Cerebellar nuclear complex (tissue), 1 donor: ENCODE measurements around the gene KIFC3.
A peak's percentile ranks its signal among the peaks of the same experiment; 100 is the strongest.
"Not testable (repeated sequence)": the region's sequence is repeated elsewhere in the genome, so short reads cannot be mapped to it uniquely, and the experiment has no call there.

ENCODE experiments used
- DNase-seq, 2 experiments: peaks; one replicate each; lab custom pipeline; 2025; lab: John Stamatoyannopoulos, UW

KIFC3 gene

GRCh38 chr16:57739756-57740422, 62.4 kb downstream of the KIFC3 start:
- no peak for DNase-seq

- DNase-seq: no peak
Observed at GRCh38 chr16:57738844-57739243, 63.4 kb downstream of the KIFC3 start.

DNA sequence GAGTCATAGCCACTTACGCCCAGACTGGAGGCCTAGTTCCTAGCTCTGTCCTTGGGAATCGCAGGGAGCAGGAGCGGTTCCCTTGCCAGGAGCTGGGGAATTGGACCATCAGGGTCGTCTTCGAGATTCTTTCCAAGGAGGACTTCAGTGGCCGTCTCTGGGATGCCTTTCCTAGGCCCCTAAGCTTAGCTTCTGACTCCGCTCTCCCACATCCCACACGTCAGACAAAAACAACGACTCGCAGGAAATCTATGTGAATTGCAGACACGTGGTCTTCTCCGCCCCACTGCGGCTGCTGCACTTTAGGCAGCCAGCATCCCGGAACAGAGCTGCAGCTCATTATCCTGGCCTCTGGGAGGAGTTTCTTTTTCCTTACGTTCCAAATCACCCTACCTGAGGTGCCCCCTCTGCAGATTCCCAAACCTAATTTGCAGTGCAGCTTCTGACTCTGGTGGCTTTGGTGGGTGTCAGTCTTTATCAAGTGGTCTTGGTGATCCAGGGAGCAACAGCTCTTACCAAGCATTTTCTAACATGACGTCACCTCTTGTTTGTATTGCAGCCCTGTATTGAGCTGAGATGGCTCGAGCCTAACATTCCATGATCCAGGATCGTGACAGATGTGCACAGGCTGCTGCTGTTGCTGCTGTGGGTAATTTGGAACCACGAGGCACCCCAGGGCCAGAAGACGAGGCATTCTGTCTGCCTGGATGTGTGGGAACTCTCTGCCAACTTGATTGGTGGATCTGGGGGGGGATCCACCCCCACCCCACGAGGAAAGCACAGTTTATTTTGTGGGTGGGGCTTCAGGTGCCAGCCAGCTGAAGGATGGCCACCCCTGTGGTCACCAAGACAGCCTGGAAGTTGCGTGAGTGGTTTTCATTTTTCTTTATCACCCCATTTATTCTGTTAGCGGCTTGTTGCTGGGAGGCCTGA, 65.6 kb downstream of the KIFC3 start:
- DNase-seq: no peak

GRCh38 chr16:57735755-57736418, 66.4 kb downstream of the KIFC3 start, which contains the start of gene KATNB1:
Gene KATNB1, plus strand, starts transcription at chr16:57735770. Its CDS starts 1,474 bp downstream, at chr16:57737244.
- DNase-seq: no peak

DNA sequence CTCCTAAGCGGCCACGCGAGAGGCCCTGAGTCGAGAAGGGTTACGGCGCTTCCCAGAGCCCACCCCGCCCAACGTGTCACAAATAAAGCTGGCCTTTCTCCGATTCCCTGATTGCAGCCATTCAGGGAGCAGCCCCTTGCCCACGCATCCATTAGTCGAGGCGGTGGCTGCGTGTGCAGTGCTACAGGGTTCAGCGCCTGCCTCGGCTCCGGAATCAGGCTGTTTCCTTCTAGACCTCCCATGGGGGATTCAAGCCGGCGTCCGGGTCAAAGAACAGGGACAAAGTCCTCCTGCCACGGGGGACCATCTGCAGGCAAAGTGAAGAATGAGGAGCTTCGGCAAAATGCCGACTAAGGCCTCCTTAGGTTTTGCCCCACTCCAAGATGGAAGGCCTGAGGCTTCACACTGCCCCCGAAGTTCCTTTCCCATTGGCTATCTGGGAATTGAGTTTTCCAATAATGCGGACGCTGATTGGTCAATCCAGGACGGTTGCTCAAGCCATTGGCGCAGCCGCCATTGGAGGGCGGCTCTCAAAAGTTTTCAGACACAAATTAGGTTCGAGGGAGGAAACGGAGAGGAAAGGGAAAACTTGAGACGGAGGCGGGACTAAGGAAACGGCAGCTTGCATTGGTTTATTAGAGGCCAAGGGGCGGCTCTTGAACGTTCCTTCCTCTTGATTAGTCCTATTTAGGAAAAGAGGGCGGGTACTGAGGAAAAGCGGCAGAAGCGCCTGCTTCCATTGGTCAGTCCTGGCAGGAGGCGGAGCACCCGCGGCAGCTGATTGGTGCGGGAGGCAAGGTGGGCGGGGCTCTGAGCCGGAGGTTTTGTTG, 67.2 kb downstream of the KIFC3 start:
- peak; percentile 99 to 100 for DNase-seq

- DNase-seq: no peak
Observed at GRCh38 chr16:57734308-57734924, 67.9 kb downstream of the KIFC3 start.

DNA sequence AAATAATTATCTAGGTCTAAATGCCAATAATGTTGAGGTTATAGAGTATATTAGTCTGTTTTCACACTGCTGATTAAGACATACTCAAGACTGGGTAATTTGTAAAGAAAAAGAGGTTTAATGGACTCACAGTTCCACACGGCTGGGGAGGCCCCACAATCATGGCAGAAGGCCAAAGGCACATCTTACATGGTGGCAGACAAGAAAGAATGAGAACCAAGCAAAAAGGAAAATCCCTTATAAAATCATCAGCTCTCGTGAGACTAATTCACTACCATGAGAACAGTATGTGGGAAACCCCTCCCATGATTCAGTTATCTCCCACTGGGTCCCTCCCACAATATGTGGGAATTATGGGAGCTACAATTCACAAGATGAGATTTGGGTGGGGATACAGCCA, 69.6 kb downstream of the KIFC3 start:
- no peak for DNase-seq

- DNase-seq: no peak
Observed at GRCh38 chr16:57732037-57732436, 70.3 kb downstream of the KIFC3 start.

- no peak for DNase-seq
Observed at GRCh38 chr16:57730771-57731730, 71.2 kb downstream of the KIFC3 start.

GRCh38 chr16:57729852-57730251, 72.4 kb downstream of the KIFC3 start:
- DNase-seq: not testable (repeated sequence)

DNA sequence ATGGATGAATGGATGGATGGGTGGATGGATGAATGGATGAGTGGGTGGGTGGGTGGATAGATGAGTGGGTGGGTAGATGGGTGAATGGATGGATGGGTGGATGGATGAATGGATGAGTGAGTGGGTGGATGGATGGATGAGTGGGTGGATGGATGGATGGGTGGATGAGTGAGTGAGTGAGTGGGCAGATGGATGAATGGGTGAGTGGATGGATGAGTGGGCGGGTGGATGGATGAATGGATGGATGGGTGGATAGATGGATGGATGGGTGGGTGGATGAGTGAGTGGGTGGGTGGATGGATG, 73.2 kb downstream of the KIFC3 start:
- no peak for DNase-seq

DNA sequence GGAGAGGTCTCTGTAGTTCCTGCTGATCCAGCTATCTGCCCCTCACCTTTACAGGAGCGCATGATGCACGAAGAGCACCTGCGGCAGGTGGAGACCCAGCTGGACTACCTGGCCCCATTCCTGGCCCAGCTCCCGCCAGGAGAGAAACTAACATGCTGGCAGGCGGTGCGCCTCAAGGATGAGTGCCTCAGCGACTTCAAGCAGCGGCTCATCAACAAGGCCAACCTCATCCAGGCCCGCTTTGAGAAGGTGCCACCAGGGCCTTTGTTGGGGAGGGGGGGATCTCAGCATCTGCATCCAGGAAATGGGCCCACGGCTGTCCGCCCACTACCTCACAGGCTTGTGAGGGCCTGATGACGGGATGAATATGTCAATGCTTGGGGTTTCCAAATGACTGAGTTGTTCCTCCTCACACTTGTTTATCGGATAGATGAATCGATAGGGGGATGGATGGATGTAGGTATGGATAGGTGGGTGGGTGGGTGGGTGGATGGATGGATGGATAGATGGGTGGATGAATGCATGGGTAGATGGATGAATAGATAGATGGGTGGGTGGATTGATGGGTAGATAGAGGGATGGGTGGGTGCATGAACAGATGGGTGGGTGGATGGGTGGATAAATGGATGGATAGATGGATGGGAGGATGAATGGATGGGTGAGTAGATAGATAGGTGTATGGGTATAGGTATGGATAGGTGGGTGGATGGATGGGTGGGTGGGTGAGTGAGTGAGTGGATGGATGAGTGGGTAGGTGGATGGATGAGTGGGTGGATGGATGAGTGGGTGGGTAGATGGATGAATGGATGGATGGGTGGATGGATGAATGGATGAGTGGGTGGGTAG, 73.7 kb downstream of the KIFC3 start:
- no peak for DNase-seq

- DNase-seq: no peak
Observed at GRCh38 chr16:57727610-57728009, 74.7 kb downstream of the KIFC3 start.

- no peak for DNase-seq
Observed at GRCh38 chr16:57726433-57726947, 75.8 kb downstream of the KIFC3 start.

- no peak for DNase-seq
Observed at GRCh38 chr16:57725976-57726375, 76.3 kb downstream of the KIFC3 start.

GRCh38 chr16:57725554-57725953, 76.7 kb downstream of the KIFC3 start:
- DNase-seq: no peak

DNA sequence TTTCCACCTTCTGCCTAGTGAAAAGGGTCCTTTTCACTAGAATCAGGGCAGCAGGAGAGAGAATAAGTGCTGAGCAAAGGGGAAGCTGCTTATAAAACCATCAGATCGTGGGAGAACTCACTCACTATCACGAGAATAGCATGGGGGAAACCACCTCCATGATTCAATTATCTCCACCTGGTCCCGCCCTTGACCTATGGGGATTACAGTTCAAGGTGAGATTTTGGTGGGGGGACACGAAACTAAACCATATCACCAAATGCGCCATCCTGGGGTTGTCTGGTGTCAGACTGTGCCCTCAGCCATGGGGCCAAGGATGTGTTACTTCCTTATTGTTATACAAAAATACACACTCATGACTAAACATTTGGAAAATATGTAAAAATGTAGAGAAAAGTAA, 77.1 kb downstream of the KIFC3 start:
- no peak for DNase-seq

DNA sequence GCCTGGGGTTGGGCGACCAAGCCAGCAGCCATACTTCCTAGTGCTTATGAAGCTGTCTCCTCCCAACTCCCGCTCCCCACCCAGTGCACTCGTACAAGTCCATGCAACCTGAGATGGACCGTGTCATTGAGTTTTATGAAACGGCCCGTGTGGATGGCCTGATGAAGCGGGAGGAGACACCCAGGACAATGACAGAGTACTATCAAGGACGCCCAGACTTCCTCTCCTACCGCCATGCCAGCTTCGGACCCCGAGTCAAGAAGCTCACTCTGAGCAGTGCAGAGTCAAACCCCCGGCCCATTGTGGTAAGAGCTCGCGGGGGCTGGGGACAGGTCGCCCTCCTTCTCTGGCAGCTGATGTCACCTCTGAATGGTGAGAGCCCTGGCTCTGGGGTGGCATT, 77.8 kb downstream of the KIFC3 start:
- DNase-seq: no peak

- DNase-seq: no peak
Observed at GRCh38 chr16:57723170-57723569, 79.1 kb downstream of the KIFC3 start.
